Measurements from ENCODE around the gene OGFR.

The OGFR gene

GRCh38 chr20:62799873-62800272 is 4.8 kb upstream of the OGFR start:
- Histone ChIP-seq H4K20me1 (ENCODE audit: control insufficient read depth, insufficient read depth, low read depth, low read length) (no peaks in the 10 kb centered on the region), H3K4me3 (ENCODE audit: low read length) (no peak overlapping the region), H3K27me3 (ENCODE audit: control insufficient read depth, low read length) (no peaks in the 10 kb centered on the region), H3K9me2 (replicated peaks; ENCODE audit: control insufficient read depth, low read length) (no peaks in the 10 kb centered on the region), H3K4me1 (ENCODE audit: control insufficient read depth, low read length) (peaks cover 32% of the 10 kb centered on the region), H3K4me2 (ENCODE audit: low read length) (no peak overlapping the region), H3K79me2 (ENCODE audit: control insufficient read depth, low read length) (peaks cover 17% of the 10 kb centered on the region), H3K9me3 (ENCODE audit: control insufficient read depth, insufficient read depth, low read length) (no peaks in the 10 kb centered on the region), H3K27ac (ENCODE audit: low read depth, low read length) (no peak overlapping the region), H3K36me3 (ENCODE audit: control insufficient read depth, low read length) (peaks cover 45% of the 10 kb centered on the region), H3F3A (ENCODE audit: control insufficient read depth, insufficient read depth) (peaks cover 14% of the 10 kb centered on the region)
- TF ChIP-seq EZH2phosphoT487 (IDR thresholded peaks at IDR 0.05; ENCODE audit: borderline replicate concordance, low read length) (no peak), CTCF (IDR thresholded peaks at IDR 0.05; ENCODE audit: low read depth, low read length, poor library complexity, severe bottlenecking) (no peak)

- Histone ChIP-seq H3K4me3 (ENCODE audit: low read length) (no peak overlapping the region), H3K27me3 (ENCODE audit: control insufficient read depth, low read length) (no peaks in the 10 kb centered on the region), H3K9me3 (ENCODE audit: control insufficient read depth, insufficient read depth, low read length) (no peaks in the 10 kb centered on the region), H3F3A (ENCODE audit: control insufficient read depth, insufficient read depth) (peaks cover 11% of the 10 kb centered on the region), H4K20me1 (ENCODE audit: control insufficient read depth, insufficient read depth, low read depth, low read length) (peaks cover 2% of the 10 kb centered on the region; the same call in 1 of the 2 replicates), H3K27ac (ENCODE audit: low read depth, low read length) (no peak overlapping the region), H3K9me2 (replicated peaks; ENCODE audit: control insufficient read depth, low read length) (no peaks in the 10 kb centered on the region), H3K79me2 (ENCODE audit: control insufficient read depth, low read length) (peaks cover 24% of the 10 kb centered on the region), H3K4me2 (ENCODE audit: low read length) (no peak overlapping the region), H3K4me1 (ENCODE audit: control insufficient read depth, low read length) (peaks cover 25% of the 10 kb centered on the region), H3K36me3 (ENCODE audit: control insufficient read depth, low read length) (peaks cover 48% of the 10 kb centered on the region)
- TF ChIP-seq CTCF (IDR thresholded peaks at IDR 0.05; ENCODE audit: low read depth, low read length, poor library complexity, severe bottlenecking) (no peak), EZH2phosphoT487 (IDR thresholded peaks at IDR 0.05; ENCODE audit: borderline replicate concordance, low read length) (no peak)
Measured at GRCh38 chr20:62800314-62801259, 4.0 kb upstream of the OGFR start.

GRCh38 chr20:62801284-62802010 is 3.2 kb upstream of the OGFR start:
- peaks cover 32% of the 10 kb centered on the region for H3K79me2 ChIP-seq (ENCODE audit: control insufficient read depth, low read length)
- peaks cover 27% of the 10 kb centered on the region for H3K4me1 ChIP-seq (ENCODE audit: control insufficient read depth, low read length)
- H3K4me2 ChIP-seq (ENCODE audit: low read length) = no peak overlapping the region
- peaks cover 56% of the 10 kb centered on the region for H3K36me3 ChIP-seq (ENCODE audit: control insufficient read depth, low read length)
- no peaks in the 10 kb centered on the region for H3K27me3 ChIP-seq (ENCODE audit: control insufficient read depth, low read length)
- H3K9me2 ChIP-seq (replicated peaks; ENCODE audit: control insufficient read depth, low read length) = no peaks in the 10 kb centered on the region
- no peak for TF ChIP-seq CTCF (IDR thresholded peaks at IDR 0.05; ENCODE audit: low read depth, low read length, poor library complexity, severe bottlenecking)
- no peak for TF ChIP-seq EZH2phosphoT487 (IDR thresholded peaks at IDR 0.05; ENCODE audit: borderline replicate concordance, low read length)
- H3F3A ChIP-seq (ENCODE audit: control insufficient read depth, insufficient read depth) = peaks cover 5% of the 10 kb centered on the region; the same call in 1 of the 2 replicates
- no peaks in the 10 kb centered on the region for H3K9me3 ChIP-seq (ENCODE audit: control insufficient read depth, insufficient read depth, low read length)
- no peak overlapping the region for H3K27ac ChIP-seq (ENCODE audit: low read depth, low read length)
- no peak overlapping the region for H3K4me3 ChIP-seq (ENCODE audit: low read length)
- peaks cover 11% of the 10 kb centered on the region for H4K20me1 ChIP-seq (ENCODE audit: control insufficient read depth, insufficient read depth, low read depth, low read length)

Measured in DOHH2 (cell line).